Colon (tissue), 2 donors: ENCODE results near the gene MAP1B.
"Not testable (repeated sequence)": the region's sequence is repeated elsewhere in the genome, so short reads cannot be mapped to it uniquely, and the experiment has no call there.

Source experiments
- FAIRE-seq: peaks from 2 replicates; lab custom pipeline; 2012; peaks lifted over from hg19 to GRCh38; lab: Jason Lieb, UNC
- donor health status: control.
- donor health status: control.

Gene MAP1B

GRCh38 chr5:72107131-72107900 lies at the start of gene MAP1B:
Gene MAP1B, plus strand, starts transcription at chr5:72107475. Its CDS starts 57 bp downstream, at chr5:72107532.
- FAIRE-seq, result no peak

- no peak for FAIRE-seq
Measured at GRCh38 chr5:72057816-72058215, 49.5 kb upstream of the MAP1B start.

DNA sequence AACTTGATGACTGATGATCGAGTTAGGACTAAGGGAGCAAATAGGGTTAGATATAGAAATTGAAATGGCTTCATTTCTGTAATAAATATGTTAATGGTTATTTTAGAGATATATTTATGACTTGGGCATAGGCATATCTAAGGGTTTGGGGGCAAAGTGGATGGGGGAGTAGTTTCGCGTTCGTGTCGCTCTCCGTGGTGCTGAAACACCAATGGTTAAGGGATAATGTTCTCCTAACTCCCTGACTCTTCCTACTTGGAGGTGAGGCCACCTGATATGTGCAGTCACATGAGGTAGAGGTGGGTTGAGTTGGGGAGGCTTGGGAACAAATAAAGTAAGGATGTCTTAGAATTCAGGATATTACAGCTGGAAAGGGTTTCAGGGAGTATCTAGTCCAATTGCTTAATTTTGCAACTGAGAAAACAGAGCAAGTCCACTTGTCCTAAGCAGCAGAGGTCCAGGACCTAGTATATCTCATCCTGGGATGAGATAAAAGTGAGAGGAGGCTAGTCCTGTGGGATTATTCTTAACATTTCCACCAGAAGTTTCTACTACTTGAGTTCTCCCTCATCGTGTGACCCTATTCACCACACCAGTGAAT lies 44.0 kb upstream of the MAP1B start:
- FAIRE-seq, result no peak

DNA sequence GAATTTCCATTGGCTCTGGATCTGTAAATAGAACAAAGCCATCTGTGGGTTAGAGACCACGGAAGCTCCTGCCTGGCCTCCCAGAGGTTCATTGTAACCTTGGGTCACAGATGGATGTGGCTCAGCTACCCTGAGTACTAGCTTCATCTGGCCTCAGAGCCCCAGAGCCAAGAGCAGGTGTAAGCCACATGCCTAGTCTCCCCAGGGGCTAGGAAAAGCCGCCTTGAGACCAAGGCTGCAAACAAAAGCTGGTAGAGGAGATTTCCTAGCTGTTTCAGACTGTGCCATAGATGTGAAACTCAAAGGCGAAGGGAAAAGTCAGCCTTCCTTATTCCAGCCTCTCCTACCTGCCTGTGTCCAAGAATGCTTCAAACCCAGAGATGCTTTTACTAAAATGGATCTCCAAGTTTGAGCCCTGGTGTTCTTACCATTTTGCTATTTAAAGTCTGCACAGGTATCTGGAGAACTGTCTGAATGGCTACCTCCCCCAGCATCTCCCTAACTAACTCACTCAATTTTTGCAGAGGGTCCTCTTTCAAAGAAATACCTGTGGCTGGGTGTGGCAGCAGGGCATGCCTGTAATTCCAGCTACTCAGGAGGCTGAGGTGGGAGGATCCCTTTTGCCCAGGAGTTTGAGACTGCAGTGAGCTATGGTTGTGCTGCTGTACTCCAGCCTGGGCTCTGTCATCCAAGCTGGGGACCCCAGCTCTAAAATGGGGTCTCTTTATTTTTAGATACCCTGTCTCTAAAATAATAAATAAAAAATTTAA lies 42.3 kb upstream of the MAP1B start:
- FAIRE-seq, result no peak

DNA sequence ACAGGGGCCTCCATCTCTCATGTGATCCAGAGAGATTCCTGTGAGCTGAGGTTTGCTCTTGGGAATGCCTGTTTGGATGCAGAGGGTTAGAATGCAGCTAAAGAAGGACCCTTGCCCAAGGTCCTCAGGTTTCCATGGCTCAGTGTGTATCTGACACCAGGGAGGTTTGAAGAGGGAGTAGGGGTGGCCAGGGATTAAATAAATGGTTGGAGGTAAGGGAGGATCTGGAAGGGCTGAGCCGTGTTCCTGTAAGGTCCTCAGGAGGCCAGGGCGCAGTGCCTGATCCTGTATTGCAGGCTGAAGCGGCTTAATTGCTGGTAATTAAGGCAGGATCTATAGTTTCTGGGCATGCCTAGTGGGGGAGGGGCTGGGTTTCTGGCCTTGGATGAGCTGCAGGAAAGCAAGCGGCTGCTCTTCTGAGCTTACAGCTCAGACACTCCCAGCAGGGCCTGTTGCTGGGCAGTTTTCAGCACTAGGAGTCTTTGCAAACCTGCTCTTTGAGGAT lies 41.5 kb upstream of the MAP1B start:
- no peak for FAIRE-seq

- FAIRE-seq, result no peak
Measured at GRCh38 chr5:72066705-72067107, 40.6 kb upstream of the MAP1B start.

- no peak for FAIRE-seq
Measured at GRCh38 chr5:72067682-72068470, 39.4 kb upstream of the MAP1B start.

DNA sequence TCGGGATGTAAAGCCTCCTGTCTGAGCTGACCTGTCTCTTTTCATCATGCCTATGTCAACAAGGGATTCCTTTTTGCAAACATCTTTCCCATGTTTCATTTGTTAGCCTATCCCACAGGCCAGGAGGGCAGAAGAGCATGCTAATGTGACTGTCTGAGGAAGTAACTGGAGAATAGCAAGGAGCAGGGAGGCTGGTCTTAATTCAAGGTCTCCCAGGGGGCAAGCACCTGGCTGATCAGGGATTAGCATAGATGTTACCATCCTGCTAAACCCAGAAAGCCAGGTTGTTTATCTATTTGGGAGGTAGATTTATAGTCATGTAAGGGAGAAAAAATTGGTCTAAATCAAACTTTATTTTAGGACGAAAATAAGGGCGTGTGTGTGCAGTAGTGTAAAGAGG lies 36.7 kb upstream of the MAP1B start:
- no peak for FAIRE-seq

DNA sequence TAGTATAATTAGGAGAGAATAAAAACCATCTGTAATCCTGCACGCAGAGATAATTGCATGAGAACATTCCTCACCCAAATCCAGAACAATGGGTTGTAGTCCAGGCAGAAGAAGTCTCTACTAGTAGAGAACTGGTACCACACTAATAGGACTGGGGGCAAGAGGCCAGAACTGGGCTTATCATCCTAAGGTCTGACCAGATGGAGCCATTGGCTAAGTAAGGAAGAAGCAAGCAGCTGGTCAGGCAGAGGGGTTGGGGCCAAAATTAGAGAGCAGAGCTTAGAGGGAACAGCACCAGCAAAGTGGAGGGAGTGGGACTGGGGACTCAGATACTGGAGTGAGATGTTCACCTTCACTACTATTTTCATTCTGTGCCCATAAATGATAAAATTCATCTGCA lies 35.4 kb upstream of the MAP1B start:
- no peak for FAIRE-seq

- no peak for FAIRE-seq
Measured at GRCh38 chr5:72074251-72074650, 33.0 kb upstream of the MAP1B start.

DNA sequence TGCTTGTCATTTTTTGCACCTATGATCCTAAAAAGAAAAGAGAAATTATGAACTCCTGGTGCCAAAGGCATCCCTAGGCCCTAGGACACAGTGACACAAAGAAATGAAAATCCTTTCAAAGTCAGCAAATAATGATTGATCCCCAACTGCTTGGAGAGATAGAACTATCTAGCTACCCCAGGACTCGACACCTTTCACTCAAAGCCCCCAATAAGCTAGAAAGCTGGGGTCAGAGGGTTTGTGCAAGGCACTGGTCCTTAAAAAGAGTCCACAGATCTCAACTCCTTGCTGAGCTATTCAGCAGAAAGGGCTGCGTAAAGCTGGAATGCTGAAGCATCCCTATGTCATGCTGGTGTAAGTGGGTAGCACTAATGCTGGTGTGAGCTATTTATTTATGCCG lies 31.8 kb upstream of the MAP1B start:
- FAIRE-seq, result no peak

- FAIRE-seq, result no peak
Measured at GRCh38 chr5:72076621-72077300, 30.5 kb upstream of the MAP1B start.

GRCh38 chr5:72077390-72077789 lies 29.9 kb upstream of the MAP1B start:
- FAIRE-seq, result no peak

DNA sequence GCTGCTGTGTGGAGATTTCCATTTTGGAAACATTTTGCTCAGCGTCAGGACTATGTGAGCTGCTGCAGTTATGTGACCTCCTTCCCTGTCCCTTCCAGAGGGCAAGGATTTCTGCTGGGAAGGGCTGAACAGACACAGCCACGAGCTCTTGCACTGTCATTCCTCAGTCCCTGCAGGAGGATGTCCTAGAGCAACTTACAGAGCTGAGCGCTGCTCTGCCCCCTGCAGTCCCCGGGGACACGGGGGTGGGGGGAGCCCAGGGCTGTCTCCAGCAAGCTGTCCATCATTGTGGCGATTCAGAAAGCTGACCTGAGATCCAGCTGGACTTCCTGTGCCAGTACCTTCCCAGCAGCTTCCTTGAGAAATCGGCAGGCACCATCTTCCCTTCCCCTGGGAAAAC lies 28.0 kb upstream of the MAP1B start:
- no peak for FAIRE-seq

GRCh38 chr5:72082048-72082447 lies 25.2 kb upstream of the MAP1B start:
- no peak for FAIRE-seq

DNA sequence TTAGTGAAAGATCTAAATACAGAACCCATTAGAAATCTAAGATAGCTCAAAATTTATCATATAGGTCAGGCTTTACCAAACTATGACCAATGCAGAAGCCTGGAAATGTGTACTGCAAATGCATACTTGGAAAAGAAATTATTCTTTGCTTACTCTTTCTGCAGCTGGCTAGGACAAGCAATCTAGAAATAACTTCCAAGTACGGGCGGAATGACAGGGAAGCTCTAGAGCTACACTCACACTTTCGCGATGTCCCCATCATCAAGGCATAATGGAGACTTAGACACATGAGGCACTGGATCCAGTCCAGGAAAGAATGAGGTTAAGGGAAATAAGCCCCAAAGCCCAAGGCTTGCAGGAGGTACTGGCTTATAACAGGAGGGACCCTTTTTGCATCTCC lies 22.4 kb upstream of the MAP1B start:
- FAIRE-seq, result no peak

- no peak for FAIRE-seq
Measured at GRCh38 chr5:72085319-72085718, 22.0 kb upstream of the MAP1B start.

DNA sequence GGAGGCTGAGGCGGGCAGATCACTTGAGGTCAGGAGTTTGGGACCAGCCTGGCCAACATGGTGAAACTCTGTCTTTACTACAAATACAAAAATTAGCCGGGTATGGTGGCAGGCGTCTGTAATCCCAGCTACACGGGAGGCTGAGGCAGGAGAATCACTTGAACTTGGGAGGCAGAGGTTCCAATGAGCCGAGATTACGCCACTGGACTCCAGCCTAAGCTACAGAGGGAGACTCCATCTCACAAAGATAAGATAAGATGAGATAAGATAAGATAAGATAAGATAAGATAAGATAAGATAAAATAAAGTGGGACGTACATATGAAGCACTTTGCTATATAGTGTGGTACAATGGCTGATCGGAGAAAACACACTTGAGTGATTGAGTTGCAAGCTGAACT lies 17.6 kb upstream of the MAP1B start:
- FAIRE-seq, result not testable (repeated sequence)

GRCh38 chr5:72092074-72092473 lies 15.2 kb upstream of the MAP1B start:
- FAIRE-seq, result no peak

GRCh38 chr5:72093217-72093616 lies 14.1 kb upstream of the MAP1B start:
- FAIRE-seq, result no peak

- FAIRE-seq, result no peak
Measured at GRCh38 chr5:72093824-72094223, 13.5 kb upstream of the MAP1B start.
